Measurements from ENCODE around the gene KLHDC2.

DNA sequence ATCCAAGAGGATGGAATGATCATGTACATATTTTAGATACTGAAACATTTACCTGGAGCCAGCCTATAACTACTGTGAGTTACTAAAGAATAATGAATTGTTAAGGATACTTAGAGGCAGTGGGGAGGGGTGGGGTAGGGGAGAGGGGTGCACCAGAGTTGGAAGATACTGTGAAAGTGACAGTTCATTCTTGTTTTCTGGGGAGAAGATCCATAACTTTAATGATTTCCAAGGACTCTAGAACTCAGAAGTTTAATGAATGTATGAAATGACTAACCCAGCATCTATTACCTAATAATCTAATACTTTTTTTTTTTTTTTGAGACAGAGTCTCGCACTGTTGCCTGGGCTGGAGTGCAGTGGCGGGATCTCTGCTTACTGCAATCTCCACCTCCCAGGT lies 10.5 kb downstream of the KLHDC2 start:
- TF ChIP-seq, protein P1, sequence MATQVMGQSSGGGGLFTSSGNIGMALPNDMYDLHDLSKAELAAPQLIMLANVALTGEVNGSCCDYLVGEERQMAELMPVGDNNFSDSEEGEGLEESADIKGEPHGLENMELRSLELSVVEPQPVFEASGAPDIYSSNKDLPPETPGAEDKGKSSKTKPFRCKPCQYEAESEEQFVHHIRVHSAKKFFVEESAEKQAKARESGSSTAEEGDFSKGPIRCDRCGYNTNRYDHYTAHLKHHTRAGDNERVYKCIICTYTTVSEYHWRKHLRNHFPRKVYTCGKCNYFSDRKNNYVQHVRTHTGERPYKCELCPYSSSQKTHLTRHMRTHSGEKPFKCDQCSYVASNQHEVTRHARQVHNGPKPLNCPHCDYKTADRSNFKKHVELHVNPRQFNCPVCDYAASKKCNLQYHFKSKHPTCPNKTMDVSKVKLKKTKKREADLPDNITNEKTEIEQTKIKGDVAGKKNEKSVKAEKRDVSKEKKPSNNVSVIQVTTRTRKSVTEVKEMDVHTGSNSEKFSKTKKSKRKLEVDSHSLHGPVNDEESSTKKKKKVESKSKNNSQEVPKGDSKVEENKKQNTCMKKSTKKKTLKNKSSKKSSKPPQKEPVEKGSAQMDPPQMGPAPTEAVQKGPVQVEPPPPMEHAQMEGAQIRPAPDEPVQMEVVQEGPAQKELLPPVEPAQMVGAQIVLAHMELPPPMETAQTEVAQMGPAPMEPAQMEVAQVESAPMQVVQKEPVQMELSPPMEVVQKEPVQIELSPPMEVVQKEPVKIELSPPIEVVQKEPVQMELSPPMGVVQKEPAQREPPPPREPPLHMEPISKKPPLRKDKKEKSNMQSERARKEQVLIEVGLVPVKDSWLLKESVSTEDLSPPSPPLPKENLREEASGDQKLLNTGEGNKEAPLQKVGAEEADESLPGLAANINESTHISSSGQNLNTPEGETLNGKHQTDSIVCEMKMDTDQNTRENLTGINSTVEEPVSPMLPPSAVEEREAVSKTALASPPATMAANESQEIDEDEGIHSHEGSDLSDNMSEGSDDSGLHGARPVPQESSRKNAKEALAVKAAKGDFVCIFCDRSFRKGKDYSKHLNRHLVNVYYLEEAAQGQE (IDR thresholded peaks at IDR 0.05; ENCODE audit: low read depth): no peak
- TF ChIP-seq SP1 (IDR thresholded peaks at IDR 0.05; ENCODE audit: low read depth): no peak
- TF ChIP-seq EZH2phosphoT487 (IDR thresholded peaks at IDR 0.05; ENCODE audit: borderline replicate concordance): no peak
- TF ChIP-seq, protein P2, sequence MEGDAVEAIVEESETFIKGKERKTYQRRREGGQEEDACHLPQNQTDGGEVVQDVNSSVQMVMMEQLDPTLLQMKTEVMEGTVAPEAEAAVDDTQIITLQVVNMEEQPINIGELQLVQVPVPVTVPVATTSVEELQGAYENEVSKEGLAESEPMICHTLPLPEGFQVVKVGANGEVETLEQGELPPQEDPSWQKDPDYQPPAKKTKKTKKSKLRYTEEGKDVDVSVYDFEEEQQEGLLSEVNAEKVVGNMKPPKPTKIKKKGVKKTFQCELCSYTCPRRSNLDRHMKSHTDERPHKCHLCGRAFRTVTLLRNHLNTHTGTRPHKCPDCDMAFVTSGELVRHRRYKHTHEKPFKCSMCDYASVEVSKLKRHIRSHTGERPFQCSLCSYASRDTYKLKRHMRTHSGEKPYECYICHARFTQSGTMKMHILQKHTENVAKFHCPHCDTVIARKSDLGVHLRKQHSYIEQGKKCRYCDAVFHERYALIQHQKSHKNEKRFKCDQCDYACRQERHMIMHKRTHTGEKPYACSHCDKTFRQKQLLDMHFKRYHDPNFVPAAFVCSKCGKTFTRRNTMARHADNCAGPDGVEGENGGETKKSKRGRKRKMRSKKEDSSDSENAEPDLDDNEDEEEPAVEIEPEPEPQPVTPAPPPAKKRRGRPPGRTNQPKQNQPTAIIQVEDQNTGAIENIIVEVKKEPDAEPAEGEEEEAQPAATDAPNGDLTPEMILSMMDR (IDR thresholded peaks at IDR 0.05 in 2 of 3, conservative IDR thresholded peaks at IDR 0.05 in 1 of 3; ENCODE audit: borderline replicate concordance in 1 of 3, insufficient read depth in 1 of 3, low read depth in 2 of 3, low read length in 2 of 3): no peak

Measured in HCT116 (cell line).